Measurements from ENCODE around the gene P4HA3.

The P4HA3 gene

GRCh38 chr11:74269161-74269811, 42.2 kb downstream of the P4HA3 start:
- in situ Hi-C loops (cut with HindIII; ENCODE audit: low pct_ligation_motif_present, low sequenced_read_pairs), result loop anchor here (25.0 kb wide), 1 partner anchor 168 kb away; no protein-coding TSS in a partner anchor
- no peak overlapping the region for H3K27ac ChIP-seq
- H3K4me3 ChIP-seq (ENCODE audit: low read depth, low read length), result no peak overlapping the region
- DNase-seq, result no peak
- no peaks in the 10 kb centered on the region for H3K36me3 ChIP-seq (replicated peaks)
- no peaks in the 10 kb centered on the region for H3K27me3 ChIP-seq (replicated peaks)
- no peak for TF ChIP-seq CTCF (IDR thresholded peaks at IDR 0.05; ENCODE audit: low read depth, low read length, missing control alignments)

- DNase-seq, result no peak
- H3K27ac ChIP-seq, result no peak overlapping the region
- no peak for TF ChIP-seq CTCF (IDR thresholded peaks at IDR 0.05; ENCODE audit: low read depth, low read length, missing control alignments)
- H3K4me3 ChIP-seq (ENCODE audit: low read depth, low read length), result no peak overlapping the region
- H3K36me3 ChIP-seq (replicated peaks), result no peaks in the 10 kb centered on the region
- no peaks in the 10 kb centered on the region for H3K27me3 ChIP-seq (replicated peaks)
- in situ Hi-C loops (cut with HindIII; ENCODE audit: low pct_ligation_motif_present, low sequenced_read_pairs), result loop anchor here (25.0 kb wide), 1 partner anchor 169 kb away; no protein-coding TSS in a partner anchor
Observed at GRCh38 chr11:74268456-74268855, 43.0 kb downstream of the P4HA3 start.

GRCh38 chr11:74267014-74267413, 44.4 kb downstream of the P4HA3 start:
- TF ChIP-seq CTCF (IDR thresholded peaks at IDR 0.05; ENCODE audit: low read depth, low read length, missing control alignments), result no peak
- Histone ChIP-seq H3K36me3 (replicated peaks) (no peaks in the 10 kb centered on the region), H3K27ac (no peak overlapping the region), H3K27me3 (replicated peaks) (no peaks in the 10 kb centered on the region), H3K4me3 (ENCODE audit: low read depth, low read length) (no peak overlapping the region)
- in situ Hi-C loops (cut with HindIII; ENCODE audit: low pct_ligation_motif_present, low sequenced_read_pairs), result loop anchor here (25.0 kb wide), 1 partner anchor 170 kb away; no protein-coding TSS in a partner anchor
- no peak for DNase-seq

- Histone ChIP-seq H3K4me3 (ENCODE audit: low read depth, low read length) (no peak overlapping the region), H3K36me3 (replicated peaks) (no peaks in the 10 kb centered on the region), H3K27me3 (replicated peaks) (no peaks in the 10 kb centered on the region), H3K27ac (no peak overlapping the region)
- in situ Hi-C loops (cut with HindIII; ENCODE audit: low pct_ligation_motif_present, low sequenced_read_pairs), result loop anchor here (25.0 kb wide), 1 partner anchor 172 kb away; no protein-coding TSS in a partner anchor
- DNase-seq, result no peak
- TF ChIP-seq CTCF (IDR thresholded peaks at IDR 0.05; ENCODE audit: low read depth, low read length, missing control alignments), result no peak
Observed at GRCh38 chr11:74265256-74265655, 46.2 kb downstream of the P4HA3 start.

GRCh38 chr11:74262725-74263124, 48.7 kb downstream of the P4HA3 start:
- no peak for DNase-seq
- Histone ChIP-seq H3K4me3 (ENCODE audit: low read depth, low read length) (no peak overlapping the region), H3K36me3 (replicated peaks) (no peaks in the 10 kb centered on the region), H3K27ac (no peak overlapping the region), H3K27me3 (replicated peaks) (no peaks in the 10 kb centered on the region)
- in situ Hi-C loops (cut with HindIII; ENCODE audit: low pct_ligation_motif_present, low sequenced_read_pairs), result loop anchor here (25.0 kb wide), 1 partner anchor 175 kb away; no protein-coding TSS in a partner anchor
- TF ChIP-seq CTCF (IDR thresholded peaks at IDR 0.05; ENCODE audit: low read depth, low read length, missing control alignments), result no peak

All from brain microvascular endothelial cell (primary cell).